Stimulated activated naive CD8-positive, alpha-beta T cell treated with anti-CD3 and anti-CD28 coated beads, Interleukin-15, Interleukin-2, amounts not matched to agents 100 U/mL and 50 U/mL, for 24 hours (primary cell): ENCODE results near the gene LRBA.
A peak's percentile ranks its signal among the peaks of the same experiment; 100 is the strongest.

ENCODE experiments used
- ATAC-seq: fragments of 150-1000 bp; cut with Tn5 transposase; one replicate; pipeline ENCODE4 v1.10.0; 2021
- DNase-seq: peaks from one replicate; pipeline ENCODE4 v3.0.0; 2021

The LRBA gene

DNA sequence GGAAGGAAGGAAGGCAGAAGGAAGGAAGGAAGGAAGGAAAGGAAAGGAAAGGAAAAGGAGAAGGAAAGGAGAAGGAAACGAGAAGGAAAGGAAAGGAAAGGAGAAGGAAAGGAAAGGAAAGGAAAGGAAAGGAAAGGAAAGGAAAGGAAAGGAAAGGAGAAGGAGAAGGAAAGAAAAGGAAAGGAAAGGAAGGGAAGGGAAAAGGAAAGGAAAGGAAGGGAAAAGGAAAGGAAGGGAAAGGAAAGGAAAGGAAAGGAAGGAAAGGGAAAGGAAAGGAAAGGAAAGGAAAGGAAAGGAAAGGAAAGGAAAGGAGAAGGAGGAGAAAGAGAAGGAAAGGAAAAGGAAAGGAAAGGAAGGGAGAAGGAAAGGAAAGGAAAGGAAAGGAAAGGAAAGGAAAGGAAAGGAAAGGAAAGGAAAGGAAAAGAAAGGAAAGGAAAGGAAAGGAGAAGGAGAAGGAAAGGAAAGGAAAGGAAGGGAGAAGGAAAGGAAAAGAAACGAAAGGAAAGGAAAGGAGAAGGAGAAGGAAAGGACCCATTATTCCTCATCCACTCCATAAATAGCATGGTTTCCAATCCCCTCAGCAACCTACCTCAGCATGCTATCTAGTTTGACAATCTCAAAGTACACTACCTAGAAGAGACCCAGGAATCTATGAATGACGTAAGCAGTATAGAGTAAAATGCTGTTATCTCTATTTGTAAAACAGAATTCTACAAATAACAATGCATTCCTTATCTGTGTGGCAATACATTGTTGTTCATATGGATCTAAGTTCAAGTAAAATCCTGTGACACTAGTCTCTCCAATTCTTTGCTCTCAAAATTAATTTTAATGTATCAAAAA is 209.7 kb downstream of the LRBA start:
- ATAC-seq, result no peak
- DNase-seq, result no peak

DNA sequence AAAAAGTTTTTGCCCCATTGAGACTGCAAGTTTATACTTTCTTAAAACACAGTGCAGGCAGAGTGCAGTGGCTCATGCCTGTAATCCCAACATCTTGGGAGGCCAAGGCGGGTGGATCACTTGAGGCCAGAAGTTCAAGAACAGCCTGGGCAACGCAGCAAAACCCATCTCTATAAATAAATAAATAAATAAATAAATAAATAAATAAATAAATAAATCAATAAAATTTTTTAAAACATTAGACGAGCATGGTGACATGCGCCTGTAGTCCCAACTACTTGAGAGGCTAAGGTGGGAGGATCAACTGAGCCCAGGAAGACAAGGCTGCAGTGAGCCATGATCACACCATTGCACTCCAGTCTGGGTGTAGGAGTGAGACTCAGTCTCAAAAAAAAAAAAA is 213.3 kb downstream of the LRBA start:
- ATAC-seq, result no peak
- DNase-seq, result no peak

DNA sequence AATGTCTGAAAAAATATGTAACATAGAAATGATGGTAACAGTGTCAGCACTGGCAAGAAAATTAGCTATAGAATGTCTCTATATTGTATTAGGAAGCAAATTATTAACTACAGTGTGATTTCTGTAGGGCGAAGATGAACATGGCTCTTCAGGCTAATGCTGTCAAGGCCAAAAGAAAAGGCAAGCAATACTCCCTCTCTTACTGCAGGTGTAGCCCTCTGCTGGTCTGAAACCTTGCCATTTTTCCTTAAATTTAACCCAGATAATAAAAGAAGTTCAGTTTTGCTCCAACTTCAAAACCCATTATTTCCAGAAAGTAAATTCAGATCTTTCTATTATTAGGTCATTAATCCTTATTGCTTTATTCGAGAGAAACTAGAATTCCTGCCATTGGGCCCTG is 215.9 kb downstream of the LRBA start:
- no peak for DNase-seq
- no peak for ATAC-seq

DNA sequence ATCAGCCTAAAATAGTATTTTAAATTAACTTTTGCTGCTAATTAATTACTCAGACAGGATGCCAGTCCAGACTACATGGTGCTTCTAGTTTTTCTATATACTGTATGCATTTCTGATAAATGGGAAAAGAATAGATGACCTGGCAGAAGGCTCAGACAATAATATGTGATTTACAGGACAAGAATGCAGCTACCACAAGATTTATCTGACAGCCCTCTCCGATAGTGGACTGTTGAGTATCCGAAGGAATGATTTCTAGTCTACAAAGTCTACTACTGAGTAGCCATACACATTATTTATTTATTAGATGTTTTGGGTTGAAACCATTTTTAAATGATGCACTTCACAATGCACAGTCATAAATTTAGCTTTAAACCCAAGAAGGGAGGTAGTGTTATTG is 220.4 kb downstream of the LRBA start:
- DNase-seq (no peak), ATAC-seq (no peak)

DNA sequence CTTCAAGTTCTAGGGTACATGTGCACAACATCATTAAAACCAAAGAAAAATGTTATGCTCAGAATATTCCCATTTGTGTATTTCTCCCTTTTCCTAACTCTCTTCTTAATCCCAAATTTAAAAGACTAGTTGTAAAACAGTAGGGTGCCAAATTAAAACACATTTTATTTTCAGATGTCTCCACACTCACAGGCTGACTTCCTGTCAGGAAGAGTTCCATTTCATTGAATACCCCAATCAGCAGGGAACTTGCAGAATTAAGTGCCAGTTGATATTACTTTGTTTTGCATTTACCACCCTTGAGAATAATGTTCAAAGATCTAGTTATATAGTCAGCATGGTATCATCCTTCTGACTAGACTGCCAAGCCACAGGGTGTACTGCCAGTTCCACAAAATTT is 225.2 kb downstream of the LRBA start:
- ATAC-seq (no peak), DNase-seq (no peak)

DNA sequence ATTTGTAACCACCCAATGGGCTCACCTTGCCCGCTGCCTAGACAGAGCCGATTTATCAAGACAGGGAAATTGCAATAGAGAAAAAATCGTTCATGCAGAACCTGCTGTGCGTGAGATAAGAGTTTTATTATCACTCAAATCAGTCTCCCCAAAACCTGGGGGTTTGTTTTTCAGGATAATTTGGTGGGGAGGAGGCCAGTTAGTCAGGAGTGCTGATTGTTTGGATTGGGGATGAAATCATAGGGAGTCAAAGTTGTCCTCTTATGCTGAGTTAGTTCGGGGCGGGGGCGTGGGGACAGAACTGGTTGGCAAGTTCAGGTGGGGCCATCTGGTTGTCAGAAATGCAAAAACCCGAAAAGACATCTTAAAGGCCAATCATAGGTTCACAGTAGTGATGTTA is 230.1 kb downstream of the LRBA start:
- DNase-seq (no peak), ATAC-seq (no peak)

DNA sequence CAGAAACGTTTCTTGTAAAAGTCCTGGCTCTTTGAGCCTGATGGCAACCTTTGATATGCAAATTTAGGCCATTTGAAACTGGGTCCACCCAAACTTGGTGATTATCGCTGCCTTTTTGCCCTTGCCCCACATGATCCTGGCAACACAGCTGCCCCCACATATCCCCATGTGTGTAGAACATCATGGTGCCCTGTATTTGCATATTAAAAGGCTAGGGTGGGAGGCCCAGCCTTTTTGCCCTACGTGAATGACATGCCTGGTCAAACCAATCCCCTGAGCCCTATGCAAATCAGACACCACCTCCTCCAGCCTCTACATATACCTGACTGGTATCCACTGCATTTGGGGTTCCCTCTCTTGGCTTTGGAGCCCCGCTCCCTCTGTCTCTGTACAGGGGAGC is 230.8 kb downstream of the LRBA start:
- DNase-seq, result no peak
- no peak for ATAC-seq

DNA sequence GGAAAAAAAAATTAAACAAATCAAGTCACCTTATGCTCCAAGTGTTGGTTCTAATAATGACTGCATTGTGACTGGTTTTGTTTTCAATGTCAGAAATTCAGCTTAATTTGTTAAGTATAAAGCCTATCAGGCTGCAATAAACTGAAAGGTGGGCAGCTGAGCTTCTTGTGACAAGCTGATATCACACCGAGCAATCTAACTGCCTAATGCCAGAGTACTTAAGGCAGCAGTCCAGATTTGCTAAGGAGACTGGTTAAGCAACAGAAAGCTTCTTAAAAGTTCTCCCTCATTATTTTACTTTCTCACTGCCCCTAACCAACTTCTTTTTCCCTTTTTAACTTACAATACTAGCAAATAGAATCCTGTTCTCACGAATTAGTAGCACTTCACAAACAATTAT is 232.2 kb downstream of the LRBA start:
- no peak for DNase-seq

DNA sequence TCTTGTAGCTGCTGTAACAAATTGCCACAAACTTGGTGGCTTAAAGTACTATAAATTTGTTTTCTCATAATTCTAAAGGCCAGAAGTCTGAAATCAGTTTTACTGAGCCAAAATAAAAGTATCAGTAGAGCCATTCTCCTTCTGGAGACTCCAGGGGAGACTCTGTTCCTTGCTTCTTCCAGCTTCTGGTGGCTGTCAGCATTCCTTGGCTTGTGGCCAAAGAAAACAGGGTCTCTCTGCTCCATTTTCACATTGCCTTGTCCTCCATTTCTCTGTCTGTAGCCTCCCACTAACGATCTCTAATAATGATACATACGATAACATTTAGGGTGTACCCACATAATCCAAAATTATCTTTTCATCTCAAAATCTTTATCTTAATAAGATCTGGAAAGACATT is 232.8 kb downstream of the LRBA start:
- ATAC-seq (no peak), DNase-seq (no peak)

More for the DNA sequence above, 232.2 kb downstream of the LRBA start:
- ATAC-seq, result no peak

DNA sequence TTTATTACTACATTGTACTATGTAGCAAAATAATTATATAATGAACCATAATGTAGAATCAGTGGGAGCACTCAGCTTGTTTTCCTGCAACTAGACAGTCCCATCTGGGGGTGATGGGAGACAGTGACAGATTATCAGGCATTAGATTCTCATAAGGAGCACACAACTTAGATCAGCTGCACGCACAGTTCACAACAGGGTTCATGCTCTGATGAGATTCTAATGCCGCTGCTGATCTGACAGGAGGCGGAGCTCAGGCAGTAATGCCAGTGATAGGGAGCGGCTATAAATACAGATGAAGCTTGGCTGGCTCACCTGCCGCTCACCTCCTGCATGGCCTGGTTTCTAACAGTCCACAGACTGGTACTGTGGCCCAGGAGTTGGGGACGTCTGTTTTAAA is 233.9 kb downstream of the LRBA start:
- ATAC-seq (no peak), DNase-seq (no peak)

DNA sequence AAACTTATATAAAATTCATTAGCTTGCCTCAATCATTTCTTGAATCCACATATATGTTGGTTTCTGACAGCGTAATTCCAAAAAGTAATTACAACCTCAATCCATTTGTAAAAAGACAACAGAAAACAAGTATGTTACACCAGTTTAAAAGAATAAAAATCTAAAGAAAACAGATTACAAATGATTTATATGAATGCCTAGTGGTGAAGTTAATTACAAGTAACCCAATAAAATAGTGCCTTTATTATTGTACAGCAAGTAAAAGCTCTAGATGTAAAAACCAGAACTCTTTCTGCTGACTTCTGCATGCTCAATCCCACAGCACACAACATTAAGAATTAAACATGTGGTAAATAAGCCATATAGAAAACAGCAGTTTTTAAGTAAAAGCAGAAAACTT is 235.4 kb downstream of the LRBA start:
- DNase-seq (no peak), ATAC-seq (no peak)

DNA sequence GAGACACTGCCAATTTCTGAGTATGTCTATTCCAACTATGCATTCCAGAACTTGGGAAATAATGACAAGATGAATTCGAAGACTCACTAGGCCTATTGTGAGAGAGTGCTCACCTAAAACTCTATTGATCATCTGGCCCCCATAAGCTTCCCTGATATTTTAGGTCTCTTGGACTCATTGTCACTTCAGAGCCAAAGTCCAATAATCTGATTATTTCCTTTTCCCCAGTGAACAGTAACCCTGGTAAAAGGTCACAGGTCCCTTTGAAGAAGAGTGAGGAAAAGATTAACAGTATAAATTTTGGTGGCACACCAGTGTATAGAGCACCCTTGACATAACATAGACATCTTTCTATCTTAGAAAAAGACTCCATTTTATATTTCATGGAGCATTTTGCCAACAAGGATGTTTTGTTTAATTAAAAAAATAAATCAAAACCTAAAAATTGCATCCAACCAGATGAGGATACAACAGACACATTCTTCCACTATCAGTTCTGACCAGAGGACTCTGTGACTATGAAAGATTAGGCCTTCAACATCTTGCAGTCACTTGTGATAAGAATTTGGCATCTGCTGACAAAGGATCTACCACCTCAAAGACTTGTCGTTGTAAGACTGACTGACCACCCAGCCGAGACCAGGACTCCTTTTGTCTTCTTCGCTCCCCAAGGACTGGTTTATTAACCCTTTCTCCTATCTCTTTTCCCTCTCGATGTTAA is 241.2 kb downstream of the LRBA start:
- DNase-seq (no peak), ATAC-seq (no peak)

DNA sequence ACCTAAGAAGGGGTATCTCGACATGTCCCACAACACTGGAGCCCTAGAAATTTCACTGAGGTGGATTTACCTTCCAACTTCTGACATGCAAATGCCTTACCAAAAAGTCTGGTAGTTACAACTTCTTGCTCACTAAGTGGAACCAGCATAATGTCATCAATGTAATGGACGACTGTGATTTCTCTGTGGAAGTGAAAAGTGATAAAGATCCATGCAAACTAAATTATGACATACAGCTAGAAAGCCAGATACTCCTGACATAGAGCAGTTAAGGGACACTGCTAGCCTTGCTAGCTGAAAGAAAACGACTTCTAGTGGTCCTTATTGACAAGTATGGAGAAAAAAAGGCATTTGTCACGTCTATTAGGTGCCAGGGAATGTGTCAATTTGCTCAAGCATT is 242.1 kb downstream of the LRBA start:
- DNase-seq, result no peak
- no peak for ATAC-seq

DNA sequence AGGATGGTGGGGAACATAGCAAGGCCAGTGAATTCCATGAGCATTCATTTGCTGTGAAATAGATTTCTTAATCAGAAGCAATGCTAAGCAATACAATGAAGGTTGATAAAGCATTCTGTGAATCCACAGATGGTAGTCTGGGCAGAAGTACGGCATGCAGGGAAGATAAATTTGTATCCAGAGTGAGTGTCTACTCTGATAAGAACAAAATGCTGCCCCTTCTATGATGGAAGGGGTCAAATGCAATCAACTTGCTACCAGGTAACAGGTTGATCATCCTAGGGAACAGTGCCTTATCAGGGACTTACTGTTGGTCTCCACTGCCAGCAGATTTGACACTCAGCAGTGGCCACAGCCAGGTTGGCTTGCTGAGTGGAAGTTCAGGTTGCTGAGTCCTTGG is 243.7 kb downstream of the LRBA start:
- no peak for ATAC-seq
- no peak for DNase-seq

DNA sequence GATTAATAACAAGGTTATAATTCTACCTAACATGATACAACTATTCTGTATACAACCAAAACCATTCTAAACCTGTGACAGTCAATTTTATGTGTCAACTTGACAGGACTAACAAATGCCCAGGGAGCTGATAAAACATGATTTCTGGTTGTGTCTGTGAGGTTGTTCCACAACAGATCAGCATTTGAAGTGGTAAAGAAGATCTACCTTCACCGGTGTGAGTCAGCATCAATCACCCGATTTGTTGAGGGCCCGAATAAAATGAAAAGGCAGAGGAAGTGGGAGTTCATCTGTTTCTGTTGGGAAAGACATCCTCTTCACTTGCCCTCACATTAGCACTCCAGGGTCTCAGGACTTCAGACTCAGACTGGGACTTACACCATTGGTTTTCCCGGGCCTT is 245.2 kb downstream of the LRBA start:
- no peak for DNase-seq
- no peak for ATAC-seq

DNA sequence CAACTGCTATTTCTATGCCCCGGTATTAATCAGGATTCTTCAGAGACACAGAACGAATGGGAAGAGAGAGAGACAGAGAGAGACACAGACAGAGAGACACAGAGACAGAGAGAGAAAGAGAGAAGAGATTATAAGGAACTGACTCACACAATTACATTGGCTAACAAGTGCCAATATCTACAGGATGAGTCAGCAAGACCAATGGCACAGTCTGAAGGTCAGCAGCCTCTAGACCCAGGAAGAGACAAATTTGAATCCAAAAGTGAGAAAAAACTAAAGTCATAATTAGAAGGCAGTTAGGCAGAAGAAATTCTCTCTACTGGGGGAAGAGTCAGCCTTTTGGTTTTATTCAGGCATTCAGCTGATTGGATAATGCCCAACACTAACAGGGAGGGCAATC is 245.8 kb downstream of the LRBA start:
- peak; percentile 65 for ATAC-seq
- DNase-seq, result no peak

DNA sequence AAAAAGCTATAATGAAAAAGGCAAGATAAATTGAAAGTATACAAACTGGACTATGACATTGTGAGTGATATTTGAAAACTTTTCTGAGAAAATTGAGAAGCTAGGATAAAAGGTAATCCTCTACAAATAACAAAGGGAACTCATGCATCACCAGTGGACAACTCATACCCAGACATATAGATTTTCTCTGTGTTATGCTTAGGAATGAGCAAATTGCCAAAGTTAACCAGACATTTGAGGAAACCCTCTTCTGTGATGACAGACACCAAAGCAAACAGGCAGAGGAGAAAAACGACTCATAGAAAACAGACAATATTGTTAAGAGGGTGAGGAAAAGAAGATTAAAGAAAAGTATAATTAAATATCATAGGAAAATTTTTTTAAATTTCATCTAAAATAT is 246.6 kb downstream of the LRBA start:
- ATAC-seq, result no peak

DNA sequence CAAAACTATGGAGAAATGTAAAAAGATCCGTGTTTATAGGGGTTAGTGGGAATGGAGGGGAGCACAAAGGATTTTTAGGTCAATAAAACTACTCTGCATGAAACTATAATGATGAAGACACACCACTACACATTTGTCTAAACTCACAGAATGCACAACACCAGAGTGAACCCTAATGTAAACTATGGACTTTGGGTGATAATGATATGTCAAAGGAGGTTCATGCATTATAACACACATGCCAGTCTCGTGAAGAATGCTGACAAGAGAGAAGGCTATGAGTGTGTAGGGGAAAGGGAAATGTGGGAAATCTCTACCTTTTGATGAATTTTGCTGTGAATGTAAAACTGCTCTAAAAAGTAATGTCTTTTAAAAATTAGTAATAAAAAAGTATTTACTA is 249.9 kb downstream of the LRBA start:
- ATAC-seq, result no peak

More for the DNA sequence above, 246.6 kb downstream of the LRBA start:
- no peak for DNase-seq

DNA sequence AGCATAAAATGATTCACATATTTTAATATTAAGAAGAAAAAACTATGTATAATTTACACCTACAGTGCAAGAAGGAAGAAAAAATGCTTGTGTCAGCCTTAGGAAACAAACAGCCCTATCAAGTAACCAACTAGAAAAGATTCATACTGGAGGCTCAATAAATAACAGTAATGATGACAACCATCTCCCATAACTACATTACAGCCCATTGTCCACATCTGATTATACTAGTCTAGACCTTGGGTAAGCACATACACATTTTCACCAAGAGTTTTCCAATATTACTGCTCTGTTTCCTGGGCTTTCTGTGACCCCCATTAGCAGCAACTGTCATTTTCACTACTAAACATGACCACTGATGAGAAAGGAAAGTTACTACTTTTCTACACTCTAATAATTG is 263.4 kb downstream of the LRBA start:
- DNase-seq, result no peak
- no peak for ATAC-seq

More for the DNA sequence above, 249.9 kb downstream of the LRBA start:
- no peak for DNase-seq

DNA sequence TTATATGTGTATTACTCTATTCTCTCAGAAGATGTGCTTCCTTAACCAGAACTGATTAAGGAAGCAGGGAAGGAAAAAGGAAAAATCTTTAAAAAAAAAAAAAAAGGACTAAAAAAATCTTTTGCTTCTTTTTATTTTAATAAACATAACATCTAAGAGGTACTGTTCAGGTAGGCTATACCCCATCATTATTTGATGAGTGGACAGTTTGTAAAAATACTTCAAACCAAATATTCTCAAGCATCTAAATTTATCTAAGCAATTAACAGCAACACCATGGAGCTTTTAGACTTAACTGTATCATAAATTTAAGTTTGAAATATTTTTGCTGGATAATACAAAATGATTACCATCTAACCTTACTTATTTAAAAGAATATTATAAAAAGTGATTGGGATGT is 264.3 kb downstream of the LRBA start:
- DNase-seq (no peak), ATAC-seq (no peak)

DNA sequence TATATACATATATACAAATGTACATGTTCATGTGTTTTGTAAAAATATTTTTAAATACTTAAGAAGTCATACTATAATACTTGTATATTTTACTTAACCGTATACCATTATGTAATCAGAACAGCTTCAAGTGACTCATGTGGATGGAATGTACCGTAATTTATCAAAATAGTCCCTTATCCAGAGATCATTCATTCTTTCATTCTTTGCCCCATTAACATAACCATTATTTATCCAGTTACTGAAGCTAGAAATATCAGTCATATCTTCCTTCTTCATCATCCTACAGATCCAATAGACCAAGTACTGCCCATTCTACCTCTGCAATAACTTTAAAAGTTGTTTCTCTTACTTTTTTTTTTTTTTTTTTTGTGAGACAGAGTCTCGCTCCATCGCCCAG is 268.9 kb downstream of the LRBA start:
- ATAC-seq (no peak), DNase-seq (no peak)

DNA sequence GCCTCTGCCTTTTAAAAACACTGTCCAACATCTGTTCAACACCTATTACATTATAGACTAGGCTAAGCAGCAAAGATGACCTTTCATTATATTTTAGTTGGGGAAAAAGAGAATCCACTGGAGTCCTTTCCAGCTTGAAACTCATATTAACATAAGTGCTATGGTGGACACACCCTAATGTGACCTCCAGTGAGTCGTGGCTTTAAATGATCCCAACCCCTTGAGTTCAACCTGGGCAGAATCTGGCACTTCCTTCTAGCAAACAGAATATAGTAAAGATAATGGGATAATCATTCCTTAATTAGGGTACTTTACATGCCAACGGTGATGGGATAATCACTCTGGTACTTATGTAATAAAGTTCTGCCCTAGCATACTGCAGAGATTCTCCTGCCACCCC is 270.5 kb downstream of the LRBA start:
- no peak for DNase-seq

DNA sequence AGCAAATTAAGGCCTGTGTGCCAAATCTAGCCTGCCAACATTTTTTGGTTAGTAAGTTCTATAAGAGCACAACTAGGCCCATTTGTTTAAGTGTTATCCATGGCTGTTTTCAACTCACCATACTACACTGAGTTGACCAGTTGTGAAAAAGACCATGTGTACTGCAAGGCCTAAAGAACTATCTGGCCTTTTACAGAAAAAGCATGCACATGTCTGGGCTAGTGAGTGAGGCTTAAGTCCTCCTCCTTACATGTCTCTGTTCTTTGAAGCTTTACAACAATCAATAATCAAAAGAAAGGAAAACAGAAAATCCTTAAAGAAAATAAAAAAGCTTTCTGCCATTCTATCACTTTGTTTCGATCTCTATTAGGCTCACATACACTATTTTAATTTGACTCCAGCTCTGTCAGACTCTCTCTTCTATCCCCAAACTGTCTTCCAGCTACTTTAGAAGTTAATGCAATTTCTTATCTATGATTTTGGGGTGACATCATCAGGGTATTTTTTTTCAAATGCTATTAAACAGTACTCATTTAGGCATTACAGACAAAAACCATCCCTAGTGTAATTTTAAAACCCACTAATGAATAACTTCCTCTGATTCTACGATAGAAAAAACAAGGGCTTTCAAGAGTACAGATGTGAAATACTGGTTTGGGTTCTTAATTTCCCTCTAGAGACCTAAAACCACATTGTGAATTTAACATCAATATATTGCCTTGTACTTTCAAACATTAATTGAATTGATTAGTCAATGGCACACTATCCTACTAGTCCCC is 271.3 kb downstream of the LRBA start:
- no peak for ATAC-seq

More for the DNA sequence above, 270.5 kb downstream of the LRBA start:
- no peak for ATAC-seq

More for the DNA sequence above, 271.3 kb downstream of the LRBA start:
- DNase-seq, result no peak
